DMS79 treated with DMSO at 0.1 percent for 48 hours (cell line): ENCODE measurements around the gene LRRC8B.

ENCODE experiments used
- DNase-seq: peaks from one replicate; lab custom pipeline; 2025; lab: John Stamatoyannopoulos, UW

The LRRC8B gene

GRCh38 chr1:89547563-89548116, 23.0 kb downstream of the LRRC8B start:
- DNase-seq: no peak

GRCh38 chr1:89548122-89548857, 23.7 kb downstream of the LRRC8B start:
- DNase-seq: no peak

GRCh38 chr1:89550995-89551394, 26.4 kb downstream of the LRRC8B start:
- DNase-seq: no peak

GRCh38 chr1:89552471-89553081, 27.9 kb downstream of the LRRC8B start:
- DNase-seq: peak; percentile 80

- peak; percentile 42 for DNase-seq
Observed at GRCh38 chr1:89553157-89553556, 28.5 kb downstream of the LRRC8B start.

- DNase-seq: no peak
Observed at GRCh38 chr1:89555550-89555949, 30.9 kb downstream of the LRRC8B start.

- DNase-seq: no peak
Observed at GRCh38 chr1:89556726-89557444, 32.3 kb downstream of the LRRC8B start.

- DNase-seq: no peak
Observed at GRCh38 chr1:89557445-89557825, 32.8 kb downstream of the LRRC8B start.

GRCh38 chr1:89557956-89558355, 33.3 kb downstream of the LRRC8B start:
- DNase-seq: no peak

GRCh38 chr1:89563957-89564604, 39.5 kb downstream of the LRRC8B start:
- DNase-seq: no peak

GRCh38 chr1:89565521-89565920, 40.9 kb downstream of the LRRC8B start:
- DNase-seq: no peak

- no peak for DNase-seq
Observed at GRCh38 chr1:89566761-89567174, 42.1 kb downstream of the LRRC8B start.

- DNase-seq: no peak
Observed at GRCh38 chr1:89567797-89568196, 43.2 kb downstream of the LRRC8B start.

- DNase-seq: no peak
Observed at GRCh38 chr1:89573410-89573809, 48.8 kb downstream of the LRRC8B start.

GRCh38 chr1:89574621-89575020, 50.0 kb downstream of the LRRC8B start:
- no peak for DNase-seq

GRCh38 chr1:89575207-89575606, 50.6 kb downstream of the LRRC8B start:
- DNase-seq: no peak

GRCh38 chr1:89576013-89576412, 51.4 kb downstream of the LRRC8B start:
- no peak for DNase-seq

- DNase-seq: no peak
Observed at GRCh38 chr1:89578151-89578550, 53.5 kb downstream of the LRRC8B start.

- no peak for DNase-seq
Observed at GRCh38 chr1:89578946-89579684, 54.5 kb downstream of the LRRC8B start.

GRCh38 chr1:89580036-89580435, 55.4 kb downstream of the LRRC8B start:
- no peak for DNase-seq

- no peak for DNase-seq
Observed at GRCh38 chr1:89581859-89582258, 57.2 kb downstream of the LRRC8B start.

- no peak for DNase-seq
Observed at GRCh38 chr1:89582571-89582970, 57.9 kb downstream of the LRRC8B start.
